ENCODE data around the gene SLC2A4RG.

SLC2A4RG gene

DNA sequence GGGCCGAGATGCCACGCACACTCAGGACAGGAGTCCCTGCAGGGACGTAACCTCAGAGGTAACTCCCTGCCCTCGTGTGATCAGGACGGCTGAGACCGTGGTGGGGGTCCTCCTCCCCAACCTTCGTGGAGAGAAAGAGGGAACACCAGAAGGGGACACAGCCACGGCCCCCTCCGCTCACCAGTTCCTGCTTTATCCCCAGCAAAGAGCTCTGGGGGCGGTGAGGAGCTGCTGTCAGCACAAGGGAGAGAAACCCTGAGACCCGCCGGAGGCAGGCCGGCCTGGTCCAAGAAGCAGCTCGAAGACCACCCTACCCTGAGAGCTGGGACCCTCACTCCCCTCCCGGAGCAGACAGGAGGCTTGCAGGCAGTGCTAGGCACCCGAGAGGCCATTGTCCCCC lies 44.4 kb downstream of the SLC2A4RG start:
- ChIA-PET POLR2A (no interaction called here), CTCF (interaction anchor here (0.9 to 6.1 kb wide), 7 partner anchors 9 to 80 kb away, joined by 3 to 61 read pairs (median 17); partner anchors contain the start of gene TPD52L2)
- TF ChIP-seq, protein P1, sequence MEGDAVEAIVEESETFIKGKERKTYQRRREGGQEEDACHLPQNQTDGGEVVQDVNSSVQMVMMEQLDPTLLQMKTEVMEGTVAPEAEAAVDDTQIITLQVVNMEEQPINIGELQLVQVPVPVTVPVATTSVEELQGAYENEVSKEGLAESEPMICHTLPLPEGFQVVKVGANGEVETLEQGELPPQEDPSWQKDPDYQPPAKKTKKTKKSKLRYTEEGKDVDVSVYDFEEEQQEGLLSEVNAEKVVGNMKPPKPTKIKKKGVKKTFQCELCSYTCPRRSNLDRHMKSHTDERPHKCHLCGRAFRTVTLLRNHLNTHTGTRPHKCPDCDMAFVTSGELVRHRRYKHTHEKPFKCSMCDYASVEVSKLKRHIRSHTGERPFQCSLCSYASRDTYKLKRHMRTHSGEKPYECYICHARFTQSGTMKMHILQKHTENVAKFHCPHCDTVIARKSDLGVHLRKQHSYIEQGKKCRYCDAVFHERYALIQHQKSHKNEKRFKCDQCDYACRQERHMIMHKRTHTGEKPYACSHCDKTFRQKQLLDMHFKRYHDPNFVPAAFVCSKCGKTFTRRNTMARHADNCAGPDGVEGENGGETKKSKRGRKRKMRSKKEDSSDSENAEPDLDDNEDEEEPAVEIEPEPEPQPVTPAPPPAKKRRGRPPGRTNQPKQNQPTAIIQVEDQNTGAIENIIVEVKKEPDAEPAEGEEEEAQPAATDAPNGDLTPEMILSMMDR (IDR thresholded peaks at IDR 0.05; ENCODE audit: insufficient read depth, low read length, missing control alignments), result no peak

DNA sequence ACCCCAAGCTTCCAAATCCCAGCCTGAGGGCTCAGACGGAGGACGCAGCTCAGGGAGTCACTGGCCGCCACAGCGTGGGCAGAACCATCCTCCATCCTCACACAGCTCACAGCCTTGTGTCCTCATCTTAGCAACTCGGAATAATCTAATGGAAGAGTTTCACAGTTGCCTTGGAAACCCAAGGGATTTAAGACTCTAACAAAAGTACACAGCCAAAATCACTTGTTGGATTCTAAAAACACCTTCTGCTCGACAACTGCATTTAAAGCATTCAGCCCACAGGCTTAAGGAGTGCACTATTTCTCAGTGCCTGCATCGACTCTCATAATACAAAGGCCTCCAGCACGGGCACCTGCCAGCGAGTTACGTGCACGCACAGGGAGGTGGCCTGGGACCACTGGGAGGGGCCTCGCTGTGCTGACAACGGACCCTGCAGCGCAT lies 46.1 kb downstream of the SLC2A4RG start:
- POLR2A ChIA-PET, result interaction anchor here (0.7 to 0.9 kb wide), 2 partner anchors 24 to 79 kb away, joined by 4 read pairs; partner anchors contain the start of gene TPD52L2
- TF ChIP-seq, protein P1 (IDR thresholded peaks at IDR 0.05; ENCODE audit: insufficient read depth, low read length, missing control alignments), result peak; percentile 1
- H3K4me3 ChIP-seq (ENCODE audit: low read depth, low read length), result no peak overlapping the region
- DNase-seq (ENCODE audit: low read depth, low spot score), result no peak
- CTCF ChIA-PET, result interaction anchor here (0.7 to 6.1 kb wide), 23 partner anchors 7 to 335 kb away, joined by 3 to 61 read pairs (median 6); partner anchors contain the start of gene TPD52L2

More for the DNA sequence above, 44.4 kb downstream of the SLC2A4RG start:
- DNase-seq (ENCODE audit: low read depth, low spot score), result no peak
- no peak overlapping the region for H3K4me3 ChIP-seq (ENCODE audit: low read depth, low read length)

DNA sequence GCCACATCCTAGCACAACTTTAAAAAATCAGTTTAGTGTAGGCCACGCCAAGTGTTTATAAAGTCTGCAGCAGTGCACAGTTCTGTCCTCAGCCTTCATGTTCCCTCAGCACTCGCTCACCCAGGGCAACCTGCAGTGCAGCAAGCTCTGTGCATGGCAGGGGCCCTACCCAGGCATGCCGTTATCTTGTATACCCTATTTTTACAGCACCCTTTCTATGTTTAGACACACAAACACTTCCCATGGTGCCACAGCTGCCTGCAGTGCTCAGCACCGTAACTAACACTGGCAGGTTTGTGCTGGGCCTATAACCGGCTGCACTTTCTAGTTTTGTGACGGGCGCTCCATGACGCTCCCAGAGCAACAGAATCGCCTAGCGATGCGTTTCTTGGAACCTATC lies 47.7 kb downstream of the SLC2A4RG start:
- TF ChIP-seq, protein P1 (IDR thresholded peaks at IDR 0.05; ENCODE audit: insufficient read depth, low read length, missing control alignments), result no peak
- ChIA-PET POLR2A (no interaction called here), CTCF (interaction anchor here (0.6 to 6.1 kb wide), 10 partner anchors 8 to 250 kb away, joined by 3 to 61 read pairs (median 4); partner anchors contain the start of genes PTK6 and TPD52L2)
- H3K4me3 ChIP-seq (ENCODE audit: low read depth, low read length), result no peak overlapping the region
- no peak for DNase-seq (ENCODE audit: low read depth, low spot score)

DNA sequence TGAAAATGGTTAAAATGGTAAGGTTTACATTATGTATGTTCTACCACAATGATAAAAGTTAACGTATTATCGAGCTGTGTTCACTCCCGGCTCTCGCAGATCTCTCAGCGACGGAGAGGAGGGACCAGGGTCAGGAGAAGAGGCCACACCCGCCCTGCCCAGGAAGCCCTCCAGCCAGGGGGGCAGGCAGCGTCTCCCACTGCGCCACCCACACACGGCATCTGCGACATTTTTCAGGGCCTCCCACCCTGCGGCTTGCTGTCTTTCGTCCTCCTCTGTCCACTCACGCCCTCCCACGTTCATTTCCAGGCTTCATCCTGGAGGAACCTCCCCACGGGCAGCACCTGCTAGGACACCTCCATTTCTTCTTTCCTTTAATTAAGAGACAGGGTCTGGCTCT lies 48.2 kb downstream of the SLC2A4RG start:
- ChIA-PET CTCF (interaction anchor here (0.6 to 6.1 kb wide), 6 partner anchors 9 to 251 kb away, joined by 3 to 47 read pairs (median 4); partner anchors contain the start of genes PTK6 and TPD52L2), POLR2A (no interaction called here)
- no peak for DNase-seq (ENCODE audit: low read depth, low spot score)
- no peak overlapping the region for H3K4me3 ChIP-seq (ENCODE audit: low read depth, low read length)
- TF ChIP-seq, protein P1 (IDR thresholded peaks at IDR 0.05; ENCODE audit: insufficient read depth, low read length, missing control alignments), result no peak

DNA sequence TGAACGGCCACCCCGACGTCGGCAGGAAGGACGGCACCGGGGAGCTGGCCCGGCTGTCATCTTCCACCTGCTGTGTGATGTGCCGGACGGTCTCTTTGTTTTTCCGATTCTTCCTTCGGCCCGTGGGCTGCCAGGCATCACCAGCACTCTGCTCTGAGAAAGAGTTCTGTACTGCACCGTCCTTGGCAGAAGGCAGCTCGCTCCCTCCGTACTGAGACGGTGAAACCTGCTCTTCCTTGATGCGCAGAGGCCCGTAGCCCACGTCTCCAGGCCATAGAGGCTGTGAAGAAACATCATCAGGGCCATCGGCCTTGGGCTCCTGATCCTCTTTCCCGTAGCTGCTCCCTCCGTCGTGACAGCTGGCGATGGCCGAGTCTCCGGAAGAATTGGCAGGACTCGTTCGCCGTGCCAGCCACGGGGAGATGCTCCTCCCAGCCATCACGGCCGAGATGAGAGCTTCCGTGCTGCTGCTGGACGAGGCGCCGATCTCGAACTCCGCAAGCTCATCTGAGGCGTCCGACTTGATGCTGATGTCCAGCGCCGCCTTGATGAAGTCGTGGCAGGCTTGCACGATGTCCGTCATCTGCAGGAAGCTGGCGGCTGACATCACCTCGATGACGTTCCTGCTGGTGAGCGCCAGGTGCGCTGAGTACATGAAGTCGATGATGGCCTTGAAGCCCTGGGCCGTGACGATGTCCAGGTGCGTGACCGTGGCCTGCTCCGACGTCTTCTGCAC lies 50.4 kb downstream of the SLC2A4RG start:
- CTCF ChIA-PET, result interaction anchor here (1.2 to 3.1 kb wide), 3 partner anchors 10 to 15 kb away, joined by 7 to 15 read pairs (median 7); no protein-coding TSS in a partner anchor
- POLR2A ChIA-PET, result no interaction called here
- TF ChIP-seq, protein P1 (IDR thresholded peaks at IDR 0.05; ENCODE audit: insufficient read depth, low read length, missing control alignments), result no peak
- H3K4me3 ChIP-seq (ENCODE audit: low read depth, low read length), result no peak overlapping the region
- DNase-seq (ENCODE audit: low read depth, low spot score), result no peak

DNA sequence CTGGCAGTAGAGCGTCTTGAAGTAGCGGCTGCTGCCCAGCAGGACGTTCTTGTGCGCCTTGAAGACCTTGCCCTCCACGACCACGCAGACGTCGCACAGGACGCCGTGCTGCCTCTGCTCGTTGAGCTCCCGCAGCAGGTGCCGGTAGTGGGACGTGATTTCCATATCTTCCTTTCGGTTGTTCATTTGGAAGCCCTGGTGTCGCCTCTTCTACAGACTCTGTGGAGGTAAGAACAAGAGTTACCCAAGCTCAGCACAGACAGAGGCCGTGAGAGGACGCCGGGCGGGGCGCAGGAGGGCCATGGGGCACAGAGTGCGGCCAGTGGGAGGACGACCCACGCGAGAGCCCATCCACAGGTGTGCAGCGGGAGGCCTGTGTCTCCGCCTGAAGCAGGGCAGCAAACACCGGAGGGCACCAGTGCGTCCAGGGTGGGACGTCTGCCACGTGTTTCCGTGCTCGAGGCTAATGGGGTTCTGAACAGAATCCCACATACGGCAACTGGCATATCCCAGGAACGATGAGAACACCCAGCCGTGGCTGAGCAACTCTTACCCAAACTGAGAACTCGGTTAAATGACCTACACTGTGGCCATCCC lies 51.1 kb downstream of the SLC2A4RG start:
- TF ChIP-seq, protein P1 (IDR thresholded peaks at IDR 0.05; ENCODE audit: insufficient read depth, low read length, missing control alignments), result no peak
- DNase-seq (ENCODE audit: low read depth, low spot score), result no peak
- H3K4me3 ChIP-seq (ENCODE audit: low read depth, low read length), result no peak overlapping the region
- POLR2A ChIA-PET, result no interaction called here
- CTCF ChIA-PET, result interaction anchor here (1.1 to 3.1 kb wide), 4 partner anchors 10 to 15 kb away, joined by 7 to 15 read pairs (median 7); no protein-coding TSS in a partner anchor
